GM12891 (cell line): ENCODE data around the gene CYP4F2.

Experiments
- PAX5 ChIP-seq: IDR thresholded peaks from 2 replicates; pipeline ENCODE4 v1.6.1; 2011; ENCODE audit warnings: low read length, moderate library complexity, mild to moderate bottlenecking; ENCODE audit not compliant: insufficient read depth, severe bottlenecking
- POLR2A ChIP-seq: IDR thresholded peaks from 2 replicates; pipeline ENCODE4 v1.6.1; 2011; ENCODE audit warnings: low read depth, low read length, control low read depth
- POLR2AphosphoS5 ChIP-seq: IDR thresholded peaks from 2 replicates; pipeline ENCODE4 v1.6.1; 2011; ENCODE audit warnings: low read depth, low read length, control low read depth
- POU2F2 ChIP-seq: IDR thresholded peaks from 2 replicates; pipeline ENCODE4 v1.6.1; 2011; ENCODE audit warnings: low read depth, mild to moderate bottlenecking, control low read depth, low read length, moderate library complexity
- SPI1 ChIP-seq: IDR thresholded peaks from 2 replicates; pipeline ENCODE4 v1.6.1; 2011; ENCODE audit warnings: low read depth, low read length, control low read depth
- TAF1 ChIP-seq: IDR thresholded peaks from 2 replicates; pipeline ENCODE4 v1.6.1; 2011; ENCODE audit warnings: low read depth, low read length, control low read depth

DNA sequence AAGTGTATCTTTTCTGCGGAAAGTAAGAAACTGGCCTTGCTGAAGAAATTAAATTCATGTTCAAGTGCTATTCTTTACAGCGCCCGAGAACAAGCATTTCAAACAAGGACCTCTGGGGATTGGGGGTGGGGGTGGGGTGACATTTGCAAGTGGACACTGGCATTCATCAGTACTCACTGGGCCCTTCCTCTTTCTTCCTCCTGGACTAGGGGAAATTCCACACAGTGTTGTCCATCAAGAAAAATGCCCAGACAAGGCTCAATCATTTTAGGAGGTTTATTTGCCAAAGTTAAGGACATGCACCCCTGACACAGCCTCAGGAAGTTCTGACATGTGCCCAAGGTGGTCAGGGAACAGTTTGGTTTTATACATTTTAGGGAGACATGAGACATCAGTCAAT is 59.5 kb downstream of the CYP4F2 start:
- TF ChIP-seq POLR2AphosphoS5: no peak
- TF ChIP-seq POLR2A: no peak
- no peak for TF ChIP-seq PAX5
- TF ChIP-seq TAF1: no peak
- no peak for TF ChIP-seq POU2F2
- no peak for TF ChIP-seq SPI1
